ENCODE measurements around the gene C1orf146.
"Not testable (repeated sequence)": the region's sequence is repeated elsewhere in the genome, so short reads cannot be mapped to it uniquely, and the experiment has no call there.

The C1orf146 gene

GRCh38 chr1:92217721-92218120 lies at the start of gene C1orf146:
C1orf146 (plus strand) TSS chr1:92217915; CDS start chr1:92231421, 13,506 bp downstream.
- no peak for DNase-seq

- DNase-seq = peak in 1 of 2 donors; percentile 64
Measured at GRCh38 chr1:92168657-92169056, 49.1 kb upstream of the C1orf146 start.

- DNase-seq = no peak
Measured at GRCh38 chr1:92169214-92170005, 48.3 kb upstream of the C1orf146 start.

GRCh38 chr1:92184632-92185031 lies 33.1 kb upstream of the C1orf146 start:
- DNase-seq = no peak

- DNase-seq = peak in 1 of 2 donors; percentile 11
Measured at GRCh38 chr1:92186081-92186480, 31.6 kb upstream of the C1orf146 start.

GRCh38 chr1:92188436-92189255 lies 29.1 kb upstream of the C1orf146 start:
- no peak for DNase-seq

GRCh38 chr1:92191726-92192125 lies 26.0 kb upstream of the C1orf146 start:
- DNase-seq = no peak

- DNase-seq = no peak
Measured at GRCh38 chr1:92192246-92192645, 25.5 kb upstream of the C1orf146 start.

GRCh38 chr1:92194511-92194910 lies 23.2 kb upstream of the C1orf146 start:
- DNase-seq = no peak

- DNase-seq = no peak
Measured at GRCh38 chr1:92201973-92202372, 15.7 kb upstream of the C1orf146 start.

- no peak for DNase-seq
Measured at GRCh38 chr1:92203105-92203504, 14.6 kb upstream of the C1orf146 start.

GRCh38 chr1:92210701-92211100 lies 7.0 kb upstream of the C1orf146 start:
- no peak for DNase-seq

- DNase-seq = no peak
Measured at GRCh38 chr1:92211166-92211565, 6.5 kb upstream of the C1orf146 start.

- DNase-seq = no peak
Measured at GRCh38 chr1:92218559-92218958, 844 bp downstream of the C1orf146 start.

GRCh38 chr1:92219028-92219427 lies 1.3 kb downstream of the C1orf146 start:
- no peak for DNase-seq

- no peak for DNase-seq
Measured at GRCh38 chr1:92228401-92228800, 10.7 kb downstream of the C1orf146 start.

GRCh38 chr1:92230736-92231135 lies 13.0 kb downstream of the C1orf146 start:
- DNase-seq = no peak

GRCh38 chr1:92240034-92240433 lies 22.3 kb downstream of the C1orf146 start:
- DNase-seq = no peak

GRCh38 chr1:92244376-92244775 lies 26.7 kb downstream of the C1orf146 start:
- DNase-seq = no peak

GRCh38 chr1:92254714-92255113 lies 37.0 kb downstream of the C1orf146 start:
- DNase-seq = not testable (repeated sequence)

GRCh38 chr1:92259350-92259749 lies 41.6 kb downstream of the C1orf146 start:
- no peak for DNase-seq

GRCh38 chr1:92262516-92262915 lies 44.8 kb downstream of the C1orf146 start:
- no peak for DNase-seq

GRCh38 chr1:92273039-92273438 lies 55.3 kb downstream of the C1orf146 start:
- DNase-seq = peak in 1 of 2 donors; percentile 32

GRCh38 chr1:92274939-92275338 lies 57.2 kb downstream of the C1orf146 start:
- DNase-seq = no peak

All from hippocampal formation (tissue), 2 donors.